ENCODE data around the gene SH3YL1.

Gene SH3YL1

GRCh38 chr2:231521-232185 is 32.2 kb downstream of the SH3YL1 start:
- no peak overlapping the region for H3K9ac ChIP-seq (ENCODE audit: low read depth, low read length)
- no peaks in the 10 kb centered on the region for H3K9me3 ChIP-seq (ENCODE audit: control insufficient read depth, insufficient read depth, low read length)
- H3K4me1 ChIP-seq (ENCODE audit: control insufficient read depth, insufficient read depth, low read length), result no peaks in the 10 kb centered on the region
- H3K36me3 ChIP-seq (ENCODE audit: control insufficient read depth, insufficient read depth, low read length), result no peaks in the 10 kb centered on the region
- H3K27me3 ChIP-seq (ENCODE audit: control insufficient read depth, insufficient read depth, low read length), result no peaks in the 10 kb centered on the region
- H3K4me3 ChIP-seq (ENCODE audit: low read depth, low read length), result no peak overlapping the region

GRCh38 chr2:228518-229278 is 35.1 kb downstream of the SH3YL1 start:
- H3K9ac ChIP-seq (ENCODE audit: low read depth, low read length), result no peak overlapping the region
- no peaks in the 10 kb centered on the region for H3K27me3 ChIP-seq (ENCODE audit: control insufficient read depth, insufficient read depth, low read length)
- no peaks in the 10 kb centered on the region for H3K9me3 ChIP-seq (ENCODE audit: control insufficient read depth, insufficient read depth, low read length)
- no peak overlapping the region for H3K4me3 ChIP-seq (ENCODE audit: low read depth, low read length)
- H3K4me1 ChIP-seq (ENCODE audit: control insufficient read depth, insufficient read depth, low read length), result no peaks in the 10 kb centered on the region
- H3K36me3 ChIP-seq (ENCODE audit: control insufficient read depth, insufficient read depth, low read length), result no peaks in the 10 kb centered on the region

DNA sequence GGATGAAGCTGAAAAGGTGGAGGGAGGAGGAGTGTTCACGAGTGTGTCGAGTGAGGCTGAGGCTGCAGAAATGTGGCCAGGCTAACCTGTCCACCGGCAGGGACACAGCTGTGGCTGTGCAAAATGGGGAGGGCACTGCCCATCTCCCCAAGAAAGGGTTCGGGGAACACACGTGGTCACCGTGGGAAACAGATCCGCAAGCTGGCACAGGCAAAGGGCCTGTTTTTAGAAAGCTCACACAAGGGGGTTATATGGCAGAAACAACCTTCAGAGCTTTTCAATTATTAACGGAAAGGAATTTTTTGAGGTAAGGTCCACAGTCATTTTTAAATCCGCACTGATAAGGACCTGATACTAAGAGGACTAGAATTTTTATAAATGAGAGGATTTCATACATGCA is 35.7 kb downstream of the SH3YL1 start:
- no peaks in the 10 kb centered on the region for H3K9me3 ChIP-seq (ENCODE audit: control insufficient read depth, insufficient read depth, low read length)
- no peaks in the 10 kb centered on the region for H3K4me1 ChIP-seq (ENCODE audit: control insufficient read depth, insufficient read depth, low read length)
- H3K27me3 ChIP-seq (ENCODE audit: control insufficient read depth, insufficient read depth, low read length), result no peaks in the 10 kb centered on the region
- H3K36me3 ChIP-seq (ENCODE audit: control insufficient read depth, insufficient read depth, low read length), result no peaks in the 10 kb centered on the region
- no peak overlapping the region for H3K4me3 ChIP-seq (ENCODE audit: low read depth, low read length)
- H3K9ac ChIP-seq (ENCODE audit: low read depth, low read length), result no peak overlapping the region

- Histone ChIP-seq H3K36me3 (ENCODE audit: control insufficient read depth, insufficient read depth, low read length) (no peaks in the 10 kb centered on the region), H3K9me3 (ENCODE audit: control insufficient read depth, insufficient read depth, low read length) (no peaks in the 10 kb centered on the region), H3K27me3 (ENCODE audit: control insufficient read depth, insufficient read depth, low read length) (no peaks in the 10 kb centered on the region), H3K4me1 (ENCODE audit: control insufficient read depth, insufficient read depth, low read length) (no peaks in the 10 kb centered on the region), H3K4me3 (ENCODE audit: low read depth, low read length) (no peak overlapping the region), H3K9ac (ENCODE audit: low read depth, low read length) (no peak overlapping the region)
Observed at GRCh38 chr2:223971-224760, 39.7 kb downstream of the SH3YL1 start.

GRCh38 chr2:223451-223850 is 40.4 kb downstream of the SH3YL1 start:
- Histone ChIP-seq H3K9me3 (ENCODE audit: control insufficient read depth, insufficient read depth, low read length) (no peaks in the 10 kb centered on the region), H3K9ac (ENCODE audit: low read depth, low read length) (no peak overlapping the region), H3K27me3 (ENCODE audit: control insufficient read depth, insufficient read depth, low read length) (no peaks in the 10 kb centered on the region), H3K36me3 (ENCODE audit: control insufficient read depth, insufficient read depth, low read length) (no peaks in the 10 kb centered on the region), H3K4me3 (ENCODE audit: low read depth, low read length) (no peak overlapping the region), H3K4me1 (ENCODE audit: control insufficient read depth, insufficient read depth, low read length) (no peaks in the 10 kb centered on the region)

DNA sequence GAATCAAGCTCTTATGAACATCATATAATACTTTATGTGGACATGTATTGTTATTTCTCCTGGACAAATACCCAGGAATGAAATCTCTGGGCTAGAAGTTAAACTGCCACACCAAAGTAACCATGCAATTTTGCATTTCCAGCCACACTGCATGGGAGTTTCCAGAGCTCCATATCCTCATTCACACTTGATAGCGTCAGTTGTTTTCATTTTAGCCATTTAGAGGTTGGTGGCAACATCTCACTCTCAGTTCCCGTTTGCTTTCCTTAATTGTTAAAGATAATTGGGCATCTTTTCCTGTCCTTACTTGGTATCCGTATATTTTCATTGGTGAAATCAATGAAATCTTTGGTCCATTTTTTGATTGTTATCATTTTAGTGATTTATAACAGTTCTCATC is 47.8 kb downstream of the SH3YL1 start:
- no peak overlapping the region for H3K4me3 ChIP-seq (ENCODE audit: low read depth, low read length)
- no peaks in the 10 kb centered on the region for H3K4me1 ChIP-seq (ENCODE audit: control insufficient read depth, insufficient read depth, low read length)
- H3K9ac ChIP-seq (ENCODE audit: low read depth, low read length), result no peak overlapping the region
- H3K27me3 ChIP-seq (ENCODE audit: control insufficient read depth, insufficient read depth, low read length), result no peaks in the 10 kb centered on the region
- H3K36me3 ChIP-seq (ENCODE audit: control insufficient read depth, insufficient read depth, low read length), result no peaks in the 10 kb centered on the region
- no peaks in the 10 kb centered on the region for H3K9me3 ChIP-seq (ENCODE audit: control insufficient read depth, insufficient read depth, low read length)

DNA sequence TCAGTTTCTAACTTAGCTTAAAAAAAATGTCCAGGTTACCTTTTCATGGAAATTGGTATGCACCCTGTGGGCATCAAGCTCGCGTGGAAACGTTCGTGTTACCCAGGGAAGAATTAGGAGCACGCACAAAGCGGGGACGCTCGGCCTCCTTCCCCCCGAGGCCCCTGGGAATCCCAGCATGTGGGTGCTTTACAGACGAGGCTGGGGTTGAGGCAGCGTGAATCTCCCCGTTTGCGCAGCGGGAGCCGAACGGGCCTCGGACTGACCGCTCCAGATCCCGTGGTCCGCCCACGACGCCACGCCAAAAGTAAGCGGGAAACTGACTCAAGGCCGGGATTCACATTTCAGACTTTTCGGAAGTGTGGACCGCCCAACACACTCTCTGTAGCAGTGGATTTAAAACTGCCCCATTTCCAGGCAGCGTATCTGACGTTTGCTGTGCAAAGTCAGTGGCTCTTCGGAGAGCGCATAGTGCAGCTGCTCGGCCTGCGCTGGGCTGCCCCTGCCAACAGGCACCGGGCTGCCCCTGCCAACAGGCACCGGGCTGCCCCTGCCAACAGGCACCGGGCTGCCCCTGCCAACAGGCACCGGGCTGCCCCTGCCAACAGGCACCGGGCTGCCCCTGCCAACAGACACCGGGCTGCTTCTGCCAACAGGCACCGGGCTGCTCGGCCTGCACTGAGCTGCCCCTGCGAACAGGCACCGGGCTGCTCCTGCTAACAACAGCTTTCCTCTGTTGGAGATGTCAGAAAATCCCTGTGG is 49.7 kb downstream of the SH3YL1 start:
- Histone ChIP-seq H3K4me1 (ENCODE audit: control insufficient read depth, insufficient read depth, low read length) (no peaks in the 10 kb centered on the region), H3K4me3 (ENCODE audit: low read depth, low read length) (no peak overlapping the region), H3K36me3 (ENCODE audit: control insufficient read depth, insufficient read depth, low read length) (no peaks in the 10 kb centered on the region), H3K9me3 (ENCODE audit: control insufficient read depth, insufficient read depth, low read length) (no peaks in the 10 kb centered on the region), H3K9ac (ENCODE audit: low read depth, low read length) (no peak overlapping the region), H3K27me3 (ENCODE audit: control insufficient read depth, insufficient read depth, low read length) (no peaks in the 10 kb centered on the region)

GRCh38 chr2:211486-212184 is 52.2 kb downstream of the SH3YL1 start:
- Histone ChIP-seq H3K9ac (ENCODE audit: low read depth, low read length) (no peak overlapping the region), H3K36me3 (ENCODE audit: control insufficient read depth, insufficient read depth, low read length) (no peaks in the 10 kb centered on the region), H3K9me3 (ENCODE audit: control insufficient read depth, insufficient read depth, low read length) (no peaks in the 10 kb centered on the region), H3K4me3 (ENCODE audit: low read depth, low read length) (no peak overlapping the region), H3K4me1 (ENCODE audit: control insufficient read depth, insufficient read depth, low read length) (no peaks in the 10 kb centered on the region), H3K27me3 (ENCODE audit: control insufficient read depth, insufficient read depth, low read length) (no peaks in the 10 kb centered on the region)

DNA sequence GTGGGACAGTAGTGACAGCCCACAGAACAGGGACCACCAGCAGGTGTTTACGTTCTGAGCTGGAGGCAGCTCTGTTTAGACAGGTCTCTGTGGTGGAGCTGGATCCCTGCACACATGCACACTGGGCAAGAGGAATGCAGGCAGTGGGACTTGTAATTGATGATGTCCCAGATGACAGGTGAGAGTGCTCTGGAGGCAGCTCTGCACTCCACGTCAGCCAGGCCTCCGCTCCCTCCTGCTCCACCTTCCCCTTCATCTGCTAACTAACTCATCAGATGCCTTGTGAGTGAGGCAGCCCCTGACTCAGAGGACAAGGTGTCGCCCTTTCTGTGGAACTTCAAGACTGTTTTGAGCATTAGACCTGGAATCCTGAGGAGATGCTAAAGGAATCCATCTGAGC is 53.2 kb downstream of the SH3YL1 start:
- Histone ChIP-seq H3K27me3 (ENCODE audit: control insufficient read depth, insufficient read depth, low read length) (no peaks in the 10 kb centered on the region), H3K4me3 (ENCODE audit: low read depth, low read length) (no peak overlapping the region), H3K4me1 (ENCODE audit: control insufficient read depth, insufficient read depth, low read length) (no peaks in the 10 kb centered on the region), H3K36me3 (ENCODE audit: control insufficient read depth, insufficient read depth, low read length) (no peaks in the 10 kb centered on the region), H3K9me3 (ENCODE audit: control insufficient read depth, insufficient read depth, low read length) (no peaks in the 10 kb centered on the region), H3K9ac (ENCODE audit: low read depth, low read length) (no peak overlapping the region)

DNA sequence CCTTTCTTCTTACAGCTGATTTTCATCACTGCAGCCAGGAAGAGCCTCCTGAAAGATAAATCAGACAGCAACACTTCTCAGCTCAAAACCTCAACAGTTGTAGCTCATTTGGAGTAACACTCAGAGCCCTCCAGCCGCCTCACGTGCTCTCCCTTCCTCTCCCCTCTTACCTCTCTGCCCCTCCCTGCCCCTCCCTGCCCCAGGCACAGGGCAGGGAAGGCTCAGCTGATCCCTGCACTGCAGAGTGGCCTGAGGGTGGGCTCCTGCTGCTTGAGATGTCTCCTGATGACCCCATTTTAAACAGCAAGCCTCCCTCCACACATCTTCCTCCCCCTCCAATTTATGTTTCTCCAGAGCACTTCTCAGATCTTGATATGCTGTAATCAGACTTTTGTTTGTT is 54.4 kb downstream of the SH3YL1 start:
- H3K9ac ChIP-seq (ENCODE audit: low read depth, low read length), result no peak overlapping the region
- H3K27me3 ChIP-seq (ENCODE audit: control insufficient read depth, insufficient read depth, low read length), result no peaks in the 10 kb centered on the region
- H3K4me3 ChIP-seq (ENCODE audit: low read depth, low read length), result no peak overlapping the region
- H3K9me3 ChIP-seq (ENCODE audit: control insufficient read depth, insufficient read depth, low read length), result no peaks in the 10 kb centered on the region
- no peaks in the 10 kb centered on the region for H3K4me1 ChIP-seq (ENCODE audit: control insufficient read depth, insufficient read depth, low read length)
- no peaks in the 10 kb centered on the region for H3K36me3 ChIP-seq (ENCODE audit: control insufficient read depth, insufficient read depth, low read length)

DNA sequence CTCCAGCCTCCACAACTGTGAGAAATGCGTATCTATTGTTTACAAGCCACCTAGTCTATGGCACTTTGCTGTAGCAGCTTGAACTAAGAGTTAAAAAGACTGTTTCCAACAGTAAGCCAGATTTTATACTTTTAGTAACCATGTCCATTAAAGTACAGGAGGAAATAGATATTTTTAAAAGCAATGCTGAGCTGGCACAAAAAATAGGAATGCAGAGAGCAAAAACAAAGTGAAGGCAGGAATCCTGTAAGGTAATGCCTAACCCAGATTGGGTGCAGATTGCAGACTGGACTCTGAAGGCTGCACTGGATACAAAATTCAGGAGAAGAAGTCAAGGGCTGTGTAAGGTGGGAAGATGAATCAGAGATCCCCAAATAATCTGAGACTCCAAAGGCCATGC is 55.5 kb downstream of the SH3YL1 start:
- Histone ChIP-seq H3K36me3 (ENCODE audit: control insufficient read depth, insufficient read depth, low read length) (no peaks in the 10 kb centered on the region), H3K4me1 (ENCODE audit: control insufficient read depth, insufficient read depth, low read length) (no peaks in the 10 kb centered on the region), H3K9me3 (ENCODE audit: control insufficient read depth, insufficient read depth, low read length) (no peaks in the 10 kb centered on the region), H3K4me3 (ENCODE audit: low read depth, low read length) (no peak overlapping the region), H3K9ac (ENCODE audit: low read depth, low read length) (no peak overlapping the region), H3K27me3 (ENCODE audit: control insufficient read depth, insufficient read depth, low read length) (no peaks in the 10 kb centered on the region)

Measured in iPS-15b (cell line).